Kidney (tissue), 14 donors: ENCODE results near the gene ZNF622. TPM values are rescaled to one million over a fixed set of nuclear protein-coding genes. Genes with fewer than 3 reads are reported as not detected.

ENCODE experiments used
- DNase-seq, 5 donors: peaks; one replicate each; pipeline ENCODE4 v3.0.0-alpha.2; 2013 to 2020
- FAIRE-seq: peaks from 2 replicates; lab custom pipeline; 2012; peaks lifted over from hg19 to GRCh38; lab: Jason Lieb, UNC
- H3K27ac ChIP-seq, 2 donors: one replicate each; pipeline ENCODE4 v1.7.0; 2013; ENCODE audit warnings: low read depth in 2 of 2, low read length in 2 of 2, inconsistent platforms in 1 of 2
- H3K27me3 ChIP-seq: one replicate; pipeline ENCODE4 v1.7.1; 2013; ENCODE audit warnings: low read length, inconsistent platforms; ENCODE audit not compliant: control insufficient read depth, insufficient read depth
- H3K36me3 ChIP-seq, 3 donors: one replicate each; pipeline versions ENCODE4 v1.7.0 to v1.7.1; 2013; ENCODE audit warnings: low read length in 3 of 3, control low read depth in 1 of 3, inconsistent platforms in 1 of 3; ENCODE audit not compliant: insufficient read depth in 3 of 3, control insufficient read depth in 2 of 3
- H3K4me1 ChIP-seq, 3 donors: one replicate each; pipeline versions ENCODE4 v1.7.0 to v1.7.1; 2013; ENCODE audit warnings: low read length in 3 of 3, inconsistent platforms in 1 of 3, low read depth in 1 of 3; ENCODE audit not compliant: control insufficient read depth in 2 of 3, insufficient read depth in 2 of 3
- H3K4me3 ChIP-seq, 3 donors: one replicate each; pipeline versions ENCODE4 v1.7.0 to v1.8.1; 2013; ENCODE audit warnings: low read length in 3 of 3, control low read depth in 1 of 3, inconsistent platforms in 1 of 3
- H3K9ac ChIP-seq, 3 donors: one replicate each; pipeline versions ENCODE4 v1.7.0 to v1.7.1; 2013; ENCODE audit warnings: low read length in 3 of 3, control low read depth in 1 of 3, inconsistent platforms in 1 of 3
- H3K9me3 ChIP-seq, 3 donors: one replicate each; pipeline versions ENCODE4 v1.7.0 to v1.7.1; 2013; ENCODE audit warnings: low read length in 3 of 3, control low read depth in 1 of 3, inconsistent platforms in 1 of 3; ENCODE audit not compliant: control insufficient read depth in 2 of 3, insufficient read depth in 1 of 3
- intact Hi-C: fragments of 100-400 bp; cut with DNase I; formaldehyde crosslinking; loops from one replicate; pipeline ENCODE4 v1.11.1; 2022
- polyA plus RNA-seq: library from polyadenylated mRNA; stranded (reverse); fragments of 350-450 nt; fragmentation: Illumina TruSeq; extraction: RNeasy Lipid Tissue Mini Kit (QIAGEN cat#74804); gene quantifications from one replicate; pipeline ENCODE4 v1.2.3, GENCODE V29; 2014; ENCODE audit warnings: low read depth, low replicate concordance; ENCODE audit not compliant: insufficient read depth
- total RNA-seq: library from RNA; stranded (reverse); fragmentation: NEBNext Ultra II Directional; extraction: Animal tissue kit (Norgen Biotek cat#: 25700); gene quantifications from one replicate; pipeline ENCODE4 v1.2.1, GENCODE V29; 2021
- TF ChIP-seq, protein P1 (sequence below): IDR thresholded peaks from 3 replicates; pipeline ENCODE4 v1.5.1; 2012; ENCODE audit warnings: mild to moderate bottlenecking, moderate library complexity, borderline replicate concordance; ENCODE audit not compliant: insufficient read depth; ENCODE audit errors: extremely low read depth
- donor health status: control.
- donor health status: control.
- donor health status: control.
- donor health status: control.
- donor health status: control.
- donor health status: DM: yes; HTN: yes; CAD: no.
- donor health status: Normal renal cell carcinoma (clear cell type).

ZNF622 gene
- total and polyA plus RNA-seq, 2 donors from 2014 or later: 26.0 to 30.2 TPM

DNA sequence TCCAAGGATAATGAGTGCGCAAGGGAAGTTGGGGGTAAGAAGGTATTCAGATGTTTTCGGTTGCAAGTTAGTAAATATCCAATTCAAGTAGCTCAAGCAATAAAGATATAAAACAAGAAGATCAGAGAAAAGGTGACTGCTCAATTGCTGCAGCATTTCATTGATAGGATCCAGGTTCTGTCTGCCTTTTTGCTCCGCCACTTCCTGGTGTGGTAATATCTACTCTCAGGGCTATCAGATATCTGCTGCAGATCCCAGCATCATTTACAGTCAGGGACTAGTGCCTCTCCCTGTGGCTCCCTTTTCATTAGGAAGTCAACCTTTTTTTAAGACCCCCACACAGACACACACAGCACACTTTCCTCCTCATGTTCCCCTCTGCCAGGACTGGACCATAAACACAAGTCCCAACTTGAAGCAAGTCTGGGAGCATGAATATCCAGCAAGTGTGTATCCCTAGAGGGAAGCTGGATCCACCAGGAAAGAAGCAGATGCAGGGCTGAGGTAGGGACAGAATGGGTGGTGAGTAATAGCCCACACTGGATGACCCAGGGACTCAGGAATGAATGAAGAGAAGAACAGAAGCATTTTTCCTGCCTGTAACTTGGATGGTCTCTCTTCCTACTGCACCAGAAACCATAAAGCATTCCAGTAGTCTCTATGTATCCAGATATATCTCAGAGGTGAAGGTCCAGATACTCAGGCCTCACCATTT is 53.7 kb downstream of the ZNF622 start:
- no peak overlapping the region for H3K27ac ChIP-seq
- no peaks in the 10 kb centered on the region for H3K27me3 ChIP-seq
- no peaks in the 10 kb centered on the region for H3K9me3 ChIP-seq
- intact Hi-C loops: no loop called here
- no peaks in the 10 kb centered on the region for H3K36me3 ChIP-seq
- FAIRE-seq (no peak), DNase-seq (no peak)
- no peak overlapping the region for H3K9ac ChIP-seq
- TF ChIP-seq, protein P1, sequence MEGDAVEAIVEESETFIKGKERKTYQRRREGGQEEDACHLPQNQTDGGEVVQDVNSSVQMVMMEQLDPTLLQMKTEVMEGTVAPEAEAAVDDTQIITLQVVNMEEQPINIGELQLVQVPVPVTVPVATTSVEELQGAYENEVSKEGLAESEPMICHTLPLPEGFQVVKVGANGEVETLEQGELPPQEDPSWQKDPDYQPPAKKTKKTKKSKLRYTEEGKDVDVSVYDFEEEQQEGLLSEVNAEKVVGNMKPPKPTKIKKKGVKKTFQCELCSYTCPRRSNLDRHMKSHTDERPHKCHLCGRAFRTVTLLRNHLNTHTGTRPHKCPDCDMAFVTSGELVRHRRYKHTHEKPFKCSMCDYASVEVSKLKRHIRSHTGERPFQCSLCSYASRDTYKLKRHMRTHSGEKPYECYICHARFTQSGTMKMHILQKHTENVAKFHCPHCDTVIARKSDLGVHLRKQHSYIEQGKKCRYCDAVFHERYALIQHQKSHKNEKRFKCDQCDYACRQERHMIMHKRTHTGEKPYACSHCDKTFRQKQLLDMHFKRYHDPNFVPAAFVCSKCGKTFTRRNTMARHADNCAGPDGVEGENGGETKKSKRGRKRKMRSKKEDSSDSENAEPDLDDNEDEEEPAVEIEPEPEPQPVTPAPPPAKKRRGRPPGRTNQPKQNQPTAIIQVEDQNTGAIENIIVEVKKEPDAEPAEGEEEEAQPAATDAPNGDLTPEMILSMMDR: no peak
- no peak overlapping the region for H3K4me3 ChIP-seq
- H3K4me1 ChIP-seq: no peaks in the 10 kb centered on the region

DNA sequence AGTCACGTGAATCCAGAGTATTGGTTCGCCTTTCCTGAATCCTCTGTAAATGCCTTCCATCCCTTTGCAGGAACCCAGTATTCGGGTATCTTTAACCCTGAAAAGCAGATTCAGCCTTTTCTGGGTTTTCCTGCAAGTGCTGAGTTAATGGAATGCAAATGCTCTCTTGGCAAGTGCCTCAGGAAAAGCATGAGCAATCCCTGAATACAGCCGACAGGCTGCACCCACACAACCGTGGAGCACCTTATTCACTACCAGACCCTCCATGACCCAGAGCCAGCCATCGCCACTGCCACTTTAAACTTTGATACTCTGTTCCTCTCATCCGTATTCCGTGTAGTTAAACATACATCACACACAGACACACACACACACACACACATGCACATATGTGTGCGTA is 54.4 kb downstream of the ZNF622 start:
- intact Hi-C loops: no loop called here
- FAIRE-seq (no peak), DNase-seq (no peak)
- Histone ChIP-seq H3K4me1 (no peaks in the 10 kb centered on the region), H3K36me3 (no peaks in the 10 kb centered on the region), H3K4me3 (no peak overlapping the region), H3K27me3 (no peaks in the 10 kb centered on the region), H3K9me3 (no peaks in the 10 kb centered on the region), H3K27ac (no peak overlapping the region), H3K9ac (no peak overlapping the region)
- TF ChIP-seq, protein P1: no peak

- DNase-seq (no peak), FAIRE-seq (no peak)
- intact Hi-C loops: no loop called here
- Histone ChIP-seq H3K4me3 (no peak overlapping the region), H3K4me1 (no peaks in the 10 kb centered on the region), H3K9me3 (no peaks in the 10 kb centered on the region), H3K27me3 (no peaks in the 10 kb centered on the region), H3K27ac (no peak overlapping the region), H3K9ac (no peak overlapping the region), H3K36me3 (no peaks in the 10 kb centered on the region)
- TF ChIP-seq, protein P1: no peak
These were observed 55.3 kb downstream of the ZNF622 start for GRCh38 chr5:16410338-16410737.
